UCSD-AML1 (cell line): ENCODE data around the gene MCC.

ENCODE experiments used
- DNase-seq: peaks from one replicate; lab custom pipeline; 2025; ENCODE audit not compliant: unreplicated experiment; lab: John Stamatoyannopoulos, UW

MCC gene

GRCh38 chr5:113274836-113275414, 213.3 kb downstream of the MCC start:
- no peak for DNase-seq

GRCh38 chr5:113273948-113274347, 214.3 kb downstream of the MCC start:
- no peak for DNase-seq

DNA sequence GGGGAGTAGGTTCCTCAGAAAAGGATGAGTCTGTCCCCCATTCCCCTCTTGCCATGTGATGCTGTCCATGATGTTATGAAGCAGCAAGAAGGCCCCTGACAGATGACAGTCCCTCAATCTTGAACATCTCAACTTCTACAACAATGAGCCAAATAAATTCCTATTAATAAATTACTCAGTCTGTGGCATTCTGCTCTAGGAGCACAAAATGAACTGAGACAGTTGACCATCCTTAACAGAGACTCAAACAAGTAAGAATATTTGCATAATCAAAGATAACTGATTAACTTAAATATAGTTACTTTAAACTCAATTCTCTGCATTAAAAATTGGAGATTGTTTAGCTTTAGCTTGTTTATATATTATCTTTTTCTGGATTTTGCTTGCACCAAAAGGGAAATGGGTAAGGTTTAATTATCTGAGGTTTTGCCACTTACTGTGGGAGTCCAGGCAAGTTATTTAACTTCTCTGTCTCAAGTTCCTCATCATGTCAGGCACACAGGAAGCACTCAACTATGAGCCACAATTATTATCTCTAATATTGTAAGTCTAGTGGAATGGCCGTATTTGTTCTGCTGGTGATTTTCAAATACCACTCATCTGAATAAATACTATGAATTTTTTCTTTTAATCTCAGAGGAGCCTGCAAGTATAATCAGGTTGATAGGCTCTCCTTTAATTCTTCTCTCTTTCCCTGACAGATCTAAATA, 216.4 kb downstream of the MCC start:
- DNase-seq = no peak

- no peak for DNase-seq
Observed at GRCh38 chr5:113271015-113271414, 217.2 kb downstream of the MCC start.

GRCh38 chr5:113270086-113270485, 218.2 kb downstream of the MCC start:
- no peak for DNase-seq

DNA sequence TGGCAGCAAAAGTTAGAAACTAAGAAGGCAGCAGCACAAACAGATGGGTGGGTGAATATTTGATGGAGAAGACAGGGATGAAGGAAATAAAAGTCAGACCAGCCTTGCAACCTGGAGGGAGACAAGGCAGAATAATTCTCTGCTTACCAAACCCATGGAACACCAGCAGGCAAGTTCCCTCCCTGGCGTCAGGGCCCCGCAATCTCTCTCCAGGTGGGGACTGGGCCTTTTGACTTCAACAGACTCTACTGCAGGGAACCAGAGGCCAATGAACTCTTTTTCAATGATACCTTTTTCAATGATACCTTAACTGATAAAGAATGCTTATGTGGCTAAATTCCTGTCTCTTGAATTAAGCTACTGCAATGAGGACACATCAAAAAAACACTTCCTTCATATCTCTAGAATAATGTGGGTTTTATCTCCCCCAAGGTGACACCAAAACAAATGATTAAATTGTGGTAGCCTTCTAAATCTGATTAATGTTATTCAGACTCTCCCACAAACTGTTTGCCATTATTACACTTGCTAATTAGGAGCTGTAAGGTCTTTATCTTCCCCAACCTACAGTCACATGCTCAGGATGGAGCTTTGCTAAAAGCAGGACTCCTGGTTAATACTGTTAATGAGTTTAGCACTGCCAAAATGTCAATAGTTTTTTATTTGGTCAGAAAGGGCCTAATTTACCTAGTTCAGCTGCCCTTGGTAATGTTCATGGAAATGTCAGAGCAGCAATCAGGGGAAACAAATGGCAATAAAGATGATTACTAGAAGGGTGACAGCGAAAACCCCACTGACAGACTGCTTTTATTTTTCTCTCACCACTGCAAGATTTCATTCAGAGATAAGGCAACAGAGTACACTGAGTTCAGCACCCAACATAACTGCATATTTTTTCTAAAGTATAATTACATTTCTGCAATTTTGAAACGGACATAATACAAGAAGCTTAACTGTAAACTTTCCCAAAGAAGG, 218.9 kb downstream of the MCC start:
- DNase-seq = no peak

GRCh38 chr5:113268232-113268631, 220.0 kb downstream of the MCC start:
- DNase-seq = no peak

DNA sequence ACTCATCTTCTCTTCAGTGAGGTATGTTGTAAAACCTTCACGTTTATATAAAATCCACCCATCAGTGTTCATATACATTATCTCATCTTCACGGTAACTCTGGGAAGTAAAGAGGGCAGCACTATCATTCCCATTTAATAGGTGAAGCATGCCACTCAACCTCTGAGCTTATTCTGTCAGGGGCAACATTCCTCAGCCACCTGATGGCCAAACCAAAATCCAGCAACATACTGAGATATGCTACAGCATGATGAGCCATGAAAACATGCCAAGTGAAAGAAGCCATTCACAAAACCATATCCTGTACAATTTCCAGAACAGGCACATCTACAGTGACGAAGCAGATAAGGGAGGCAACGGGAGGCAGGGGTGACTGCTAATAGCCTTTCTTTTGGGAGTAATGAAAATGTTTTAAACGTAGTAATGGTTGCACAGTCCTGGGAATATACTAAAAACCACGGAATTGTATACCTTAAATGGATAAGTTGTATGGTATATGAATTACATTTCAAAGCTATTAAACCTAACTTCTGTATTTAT, 220.8 kb downstream of the MCC start:
- no peak for DNase-seq

- DNase-seq = no peak
Observed at GRCh38 chr5:113266913-113267227, 221.4 kb downstream of the MCC start.

GRCh38 chr5:113266227-113266912, 221.9 kb downstream of the MCC start:
- DNase-seq = no peak

DNA sequence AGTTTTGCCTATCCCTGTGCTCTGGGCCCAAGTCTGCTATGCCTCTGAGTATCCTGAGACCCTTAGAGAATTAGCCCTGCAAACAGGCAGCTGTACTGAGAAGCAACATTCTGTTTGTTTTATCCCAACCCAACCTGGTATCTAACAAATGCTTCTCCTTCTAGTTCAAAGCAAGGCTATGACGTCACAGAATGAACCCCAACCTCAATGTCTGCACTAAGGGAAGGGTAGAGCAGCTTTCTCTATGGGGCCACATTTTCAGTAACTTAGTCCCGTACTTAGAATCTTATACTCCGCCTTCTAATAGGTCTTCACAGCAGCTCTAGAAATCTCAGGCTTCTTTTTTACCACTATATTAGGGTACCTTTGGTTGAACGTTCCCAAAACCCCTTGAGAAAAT, 223.1 kb downstream of the MCC start:
- no peak for DNase-seq

DNA sequence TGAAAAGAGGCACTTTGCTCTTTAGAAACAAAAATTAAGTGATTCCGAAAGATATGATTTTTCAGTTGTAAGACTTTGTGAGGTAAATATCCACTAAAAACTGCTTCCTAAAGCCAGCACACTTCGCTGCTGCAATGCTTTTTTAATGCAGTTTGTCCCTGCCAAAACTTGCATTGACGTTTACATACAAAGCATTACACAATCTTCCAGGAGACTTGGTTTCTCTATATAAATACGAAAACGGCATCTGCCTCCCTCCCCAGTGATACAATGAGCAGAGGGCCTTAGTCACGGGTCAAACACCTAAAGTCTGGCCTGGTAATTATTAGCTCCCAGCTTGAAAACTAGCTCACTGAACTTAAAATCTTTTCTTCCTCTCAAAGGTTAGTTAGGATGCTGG, 224.2 kb downstream of the MCC start:
- DNase-seq = no peak

DNA sequence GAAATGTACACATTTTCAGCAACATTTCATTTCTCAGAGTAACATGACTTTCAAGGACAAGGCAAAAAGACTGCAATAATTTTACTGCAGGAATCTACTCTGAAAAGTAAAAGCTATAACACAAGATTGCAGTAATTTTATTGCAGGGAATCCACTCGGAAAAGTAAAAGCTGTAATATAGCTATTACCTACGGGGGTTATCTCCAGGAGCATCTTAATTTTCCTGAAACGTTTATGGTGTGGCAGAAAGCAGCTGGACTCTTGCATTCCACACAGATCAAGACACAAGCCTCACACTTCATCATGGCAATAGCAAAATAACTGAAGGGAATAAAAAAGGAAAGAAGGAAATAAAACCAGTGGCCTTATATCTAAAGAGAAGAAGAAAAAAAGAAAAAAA, 224.7 kb downstream of the MCC start:
- no peak for DNase-seq

DNA sequence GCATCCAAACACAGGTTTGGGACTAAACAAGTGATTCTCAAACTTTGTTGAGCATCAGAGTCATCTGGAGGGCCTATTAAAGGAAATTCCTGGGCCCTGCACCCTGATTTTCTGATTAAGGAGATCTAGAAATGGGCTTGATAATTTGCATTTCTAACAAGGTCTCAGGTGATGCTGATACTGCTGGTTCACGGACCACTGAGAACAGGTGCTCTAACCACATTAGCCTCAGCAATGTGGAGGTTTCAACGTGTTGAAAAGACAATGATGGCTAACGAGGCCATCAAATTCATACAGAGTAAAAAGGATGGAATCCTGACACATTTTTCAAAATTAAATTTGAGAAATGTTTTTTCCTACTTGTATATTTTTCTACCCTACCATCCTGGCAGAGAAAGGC, 225.6 kb downstream of the MCC start:
- DNase-seq = no peak

DNA sequence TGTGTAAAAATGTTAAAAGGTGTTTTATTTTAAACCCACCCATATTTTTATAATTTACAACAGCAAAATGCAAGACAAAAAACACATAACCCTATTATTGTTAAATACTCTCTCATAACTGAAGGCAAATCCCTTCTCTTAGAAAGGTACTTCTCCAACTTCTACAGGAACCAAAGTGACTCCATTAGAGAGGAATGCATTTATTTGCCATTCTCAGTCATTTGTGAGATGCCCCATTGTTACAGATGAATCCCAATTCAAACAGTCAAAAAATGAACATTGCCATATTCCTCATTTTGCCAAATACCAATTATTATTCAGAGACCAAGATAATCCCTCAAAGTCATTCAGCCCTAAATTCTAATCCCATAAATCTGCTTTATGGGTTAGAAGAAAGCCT, 229.2 kb downstream of the MCC start:
- no peak for DNase-seq

GRCh38 chr5:113257545-113257944, 230.7 kb downstream of the MCC start:
- DNase-seq = no peak

DNA sequence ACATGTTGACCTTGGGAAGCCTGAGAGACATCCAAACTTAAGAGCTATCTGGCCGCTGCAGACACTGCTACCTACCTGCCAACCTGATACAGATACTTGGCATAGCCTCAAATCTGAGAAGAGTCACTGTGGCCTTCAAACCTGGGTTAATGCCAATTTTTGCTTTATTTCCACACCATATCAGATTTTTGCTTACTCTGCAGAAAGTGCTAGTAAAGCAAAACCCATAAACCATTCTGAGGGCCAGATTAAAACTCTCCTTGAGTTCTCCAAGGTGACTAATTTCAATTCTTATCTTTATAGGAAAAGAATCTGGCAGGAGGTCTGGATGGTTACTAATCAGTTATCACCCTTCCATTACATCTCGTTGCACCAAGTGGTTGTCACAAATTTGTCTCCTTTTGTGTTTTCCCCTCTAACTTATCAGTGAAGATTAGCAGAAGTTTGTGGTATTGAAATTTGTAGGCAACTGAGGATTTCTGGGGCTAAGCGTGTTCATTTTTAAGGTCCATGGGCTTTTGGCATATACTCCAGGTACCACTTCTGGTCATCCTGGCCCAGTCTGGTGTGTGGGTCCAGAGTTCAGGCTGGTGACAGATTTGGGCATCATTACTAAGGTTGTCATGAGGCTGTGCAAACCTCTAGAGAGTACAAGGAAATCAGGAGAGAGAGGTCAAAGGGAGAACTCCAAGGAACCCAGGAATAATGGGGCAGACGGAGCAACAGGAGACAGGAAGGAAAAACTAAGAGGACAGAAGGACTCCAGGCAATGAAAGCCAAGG, 231.4 kb downstream of the MCC start:
- no peak for DNase-seq

- DNase-seq = no peak
Observed at GRCh38 chr5:113255579-113256386, 232.5 kb downstream of the MCC start.

- no peak for DNase-seq
Observed at GRCh38 chr5:113255105-113255504, 233.1 kb downstream of the MCC start.

DNA sequence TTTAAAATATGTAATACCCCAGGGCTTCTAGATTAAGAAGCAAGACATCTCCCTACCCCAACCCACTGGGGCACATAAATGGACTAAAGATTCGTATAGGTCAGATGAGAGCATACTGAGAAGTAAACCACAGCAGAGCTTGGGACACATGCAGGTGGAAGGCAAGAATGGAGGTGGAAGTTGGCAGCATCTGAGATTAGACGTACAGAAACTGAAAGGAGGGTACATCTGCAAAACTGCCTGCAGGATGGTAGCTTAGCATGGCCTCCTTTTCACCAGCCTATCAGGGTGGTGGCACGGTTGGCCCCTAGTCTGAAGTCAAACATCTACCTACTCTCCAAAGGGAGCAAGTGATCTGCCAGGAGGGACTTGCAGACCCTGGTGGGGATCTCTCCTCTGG, 235.2 kb downstream of the MCC start:
- no peak for DNase-seq
